Activated T-cell treated with anti-CD3 and anti-CD28 coated beads, Interleukin-2, amount 50 U/mL, for 72 hours (primary cell): ENCODE data around the gene FAM162A. TPM values are rescaled to one million over a fixed set of nuclear protein-coding genes. Genes with fewer than 3 reads are reported as not detected.
"Not testable (repeated sequence)": the region's sequence is repeated elsewhere in the genome, so short reads cannot be mapped to it uniquely, and the experiment has no call there.

ENCODE experiments used
- ATAC-seq, 2 donors: fragments of 150-1000 bp; cut with Tn5 transposase; replicated peaks in 1 of 2; 2 replicates each; pipeline ENCODE4 v1.10.0; 2021; ENCODE audit warnings: moderate library complexity in 2 of 2, mild to moderate bottlenecking in 1 of 2
- DNase-seq, 2 donors: peaks; one replicate each; pipeline ENCODE4 v3.0.0; 2021 to 2022; ENCODE audit warnings: mixed read lengths in 1 of 2
- H3K27ac Mint-ChIP-seq: one replicate; pipeline ENCODE4 v1.8.0; 2022; ENCODE audit warnings: mild to moderate bottlenecking, moderate library complexity, mixed read lengths
- H3K27me3 Mint-ChIP-seq: one replicate; pipeline ENCODE4 v1.8.0; 2022; ENCODE audit warnings: low read depth, mixed read lengths
- H3K36me3 Mint-ChIP-seq, 2 donors: one replicate each; pipeline ENCODE4 v1.8.0; 2022; ENCODE audit warnings: mixed read lengths in 2 of 2, mild to moderate bottlenecking in 1 of 2; ENCODE audit not compliant: insufficient read depth in 2 of 2
- H3K4me1 Mint-ChIP-seq: one replicate; pipeline ENCODE4 v1.8.0; 2022; ENCODE audit warnings: low read depth, mixed read lengths
- H3K4me3 Mint-ChIP-seq, 2 donors: one replicate each; pipeline ENCODE4 v1.8.0; 2022; ENCODE audit warnings: mild to moderate bottlenecking in 2 of 2, mixed read lengths in 2 of 2, moderate library complexity in 2 of 2
- H3K9me3 Mint-ChIP-seq, 2 donors: one replicate each; pipeline ENCODE4 v1.8.0; 2022; ENCODE audit warnings: mixed read lengths in 2 of 2
- total RNA-seq, 2 donors: library from RNA; stranded (reverse); gene quantifications; one replicate each; pipeline ENCODE4 v1.2.3, GENCODE V29; 2022

The FAM162A gene
- total RNA-seq, 2 donors from 2014 or later, result 79.0 to 94.8 TPM

GRCh38 chr3:122444491-122444887, 60.5 kb downstream of the FAM162A start:
- H3K27me3 Mint-ChIP-seq, H3K4me3 Mint-ChIP-seq, H3K27ac Mint-ChIP-seq, H3K4me1 Mint-ChIP-seq, DNase-seq, H3K9me3 Mint-ChIP-seq, ATAC-seq: not testable (repeated sequence)
- peaks cover 34 to 68% of the 10 kb centered on the region in 2 donors for H3K36me3 Mint-ChIP-seq

- DNase-seq, H3K4me3 Mint-ChIP-seq, H3K9me3 Mint-ChIP-seq, ATAC-seq, H3K27me3 Mint-ChIP-seq, H3K4me1 Mint-ChIP-seq, H3K27ac Mint-ChIP-seq: not testable (repeated sequence)
- H3K36me3 Mint-ChIP-seq, result peaks cover 29 to 72% of the 10 kb centered on the region in 2 donors
These were observed 64.2 kb downstream of the FAM162A start for GRCh38 chr3:122448218-122448617.

DNA sequence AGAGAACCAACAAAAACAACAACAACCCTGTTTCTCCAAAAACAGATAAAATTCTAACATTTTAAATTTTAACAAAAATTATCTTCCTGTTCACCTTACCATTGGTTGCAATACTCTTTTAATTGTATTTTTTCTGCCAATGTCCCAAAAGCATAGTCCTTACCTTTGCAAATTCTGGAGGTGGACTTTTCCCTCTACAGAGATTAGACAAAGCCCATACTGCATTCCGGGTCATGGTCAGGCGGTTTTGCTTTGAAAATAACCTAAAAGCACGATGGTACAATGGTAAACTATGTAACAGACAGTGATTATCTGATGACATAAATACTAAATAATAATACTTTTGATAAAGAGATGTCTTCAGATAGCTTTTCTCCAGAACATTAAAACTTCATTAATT, 67.4 kb downstream of the FAM162A start:
- Mint-ChIP-seq H3K27me3 (no peaks in the 10 kb centered on the region), H3K27ac (peak overlapping the region; percentile 28), H3K4me1 (peaks cover 8% of the 10 kb centered on the region), H3K9me3 (peaks cover 0 to 1% of the 10 kb centered on the region in 2 donors), H3K4me3 (no peak overlapping the region), H3K36me3 (peaks cover 14 to 47% of the 10 kb centered on the region in 2 donors)
- no peak for DNase-seq
- ATAC-seq, result no peak

DNA sequence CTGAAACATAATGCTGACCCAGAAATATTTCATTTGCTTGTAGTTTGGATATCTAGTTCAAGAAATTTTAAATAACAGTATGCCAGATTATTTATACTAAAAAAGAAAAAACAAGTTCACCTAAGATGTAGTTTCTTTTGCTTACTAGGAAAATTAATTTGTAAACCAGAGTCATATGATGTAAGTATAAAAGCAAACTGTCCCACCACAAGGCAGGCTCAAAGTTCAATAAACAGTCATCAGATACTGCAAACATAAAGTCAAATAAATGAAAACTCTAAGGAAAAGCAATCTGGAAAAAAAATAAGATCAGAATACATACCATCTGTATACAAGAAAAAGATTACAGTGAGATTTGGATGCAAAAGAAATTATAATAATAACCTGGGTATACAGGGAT, 72.1 kb downstream of the FAM162A start:
- Mint-ChIP-seq H3K4me3 (no peak overlapping the region), H3K27me3 (no peaks in the 10 kb centered on the region), H3K4me1 (no peaks in the 10 kb centered on the region), H3K9me3 (no peaks in the 10 kb centered on the region), H3K27ac (peak overlapping the region; percentile 55), H3K36me3 (peaks cover 2 to 19% of the 10 kb centered on the region in 2 donors)
- ATAC-seq (no peak), DNase-seq (no peak)

- Mint-ChIP-seq H3K36me3 (peaks cover 2 to 18% of the 10 kb centered on the region in 2 donors), H3K4me1 (peaks cover 9% of the 10 kb centered on the region), H3K27me3 (no peaks in the 10 kb centered on the region), H3K9me3 (no peaks in the 10 kb centered on the region), H3K4me3 (no peak overlapping the region), H3K27ac (no peak overlapping the region)
- no peak for DNase-seq
- ATAC-seq, result no peak
These were observed 73.7 kb downstream of the FAM162A start for GRCh38 chr3:122457706-122458105.

- Mint-ChIP-seq H3K9me3 (no peaks in the 10 kb centered on the region), H3K27me3 (no peaks in the 10 kb centered on the region), H3K36me3 (peaks cover 2 to 21% of the 10 kb centered on the region in 2 donors), H3K27ac (peak overlapping the region; percentile 14), H3K4me3 (no peak overlapping the region), H3K4me1 (peaks cover 9% of the 10 kb centered on the region)
- no peak for ATAC-seq
- DNase-seq, result no peak
These were observed 75.0 kb downstream of the FAM162A start for GRCh38 chr3:122458992-122459391.

DNA sequence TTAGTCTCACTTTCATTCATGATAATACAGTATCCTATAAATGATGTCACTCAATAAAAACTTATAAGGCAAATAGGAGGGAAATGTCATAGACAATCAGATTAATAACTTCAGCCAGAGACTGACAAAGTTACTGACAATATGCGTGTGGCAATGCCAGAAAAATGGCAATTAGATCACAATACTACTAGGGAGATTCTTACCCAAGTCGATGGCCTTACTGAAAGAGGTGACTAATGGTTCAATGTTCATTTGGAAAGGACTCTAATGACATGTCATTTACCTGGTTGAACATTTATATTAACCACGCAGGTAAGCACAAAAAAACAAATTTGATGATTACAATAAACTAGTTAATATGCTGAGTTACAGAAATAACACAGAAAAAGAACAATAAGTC, 77.8 kb downstream of the FAM162A start:
- no peak for DNase-seq
- H3K36me3 Mint-ChIP-seq, result peaks cover 2 to 21% of the 10 kb centered on the region in 2 donors
- no peaks in the 10 kb centered on the region for H3K9me3 Mint-ChIP-seq
- H3K27ac Mint-ChIP-seq, result peak overlapping the region; percentile 75
- no peaks in the 10 kb centered on the region for H3K27me3 Mint-ChIP-seq
- ATAC-seq, result no peak
- H3K4me1 Mint-ChIP-seq, result peaks cover 18% of the 10 kb centered on the region
- H3K4me3 Mint-ChIP-seq, result no peak overlapping the region

Other genes with a start within 250 kb of the FAM162A start
- gene CASR, start 200.5 kb upstream of the FAM162A start, total RNA-seq, result under 1 TPM; 0.17 to 0.23 TPM
- gene CSTA, start 58.9 kb upstream of the FAM162A start, total RNA-seq, result under 1 TPM in 1 of 2 donors, not detected in 1; 0.35 TPM
- 100 to 1,000 TPM in 1 of 2 donors, 10 to 100 TPM in 1; 94.0 to 133 TPM for gene MIX23, start 951 bp upstream of the FAM162A start, total RNA-seq
- gene WDR5B, start 31.9 kb downstream of the FAM162A start, total RNA-seq, result 1 to 10 TPM; 2.6 to 3.6 TPM
- 10 to 100 TPM; 54.3 to 69.9 TPM for gene KPNA1, start 130.8 kb downstream of the FAM162A start, total RNA-seq
- 10 to 100 TPM; 28.8 to 38.1 TPM for gene PARP9, start 180.1 kb downstream of the FAM162A start, total RNA-seq
- gene DTX3L, start 180.2 kb downstream of the FAM162A start, total RNA-seq, result 10 to 100 TPM; 43.9 to 51.4 TPM
- 10 to 100 TPM; 23.7 to 28.6 TPM for gene PARP15, start 193.5 kb downstream of the FAM162A start, total RNA-seq